Endothelial cell of umbilical vein (primary cell): Measurements from ENCODE around the gene DEGS2. TPM values are rescaled to one million over a fixed set of nuclear protein-coding genes. Genes with fewer than 3 reads are reported as not detected.

Experiments
- BruUV-seq: library from RNA; stranded (reverse); fragments of 400-500 nt; replicated peaks from 2 replicates; lab custom pipeline; 2021; lab: Mats Ljungman, UMichigan
- CTCF ChIA-PET: fragments of 300-600, 350-600 bp; sonication (Branson Sonifier 250); formaldehyde crosslinking; loops from one replicate; lab custom pipeline; 2021; ENCODE audit warnings: antibody characterized with exemption, inconsistent platforms; lab: Charles Lee
- POLR2A ChIA-PET: fragments of 300-600, 350-600 bp; sonication (Branson Sonifier 250); formaldehyde crosslinking; loops from one replicate; lab custom pipeline; 2021; ENCODE audit warnings: antibody characterized with exemption, inconsistent platforms; lab: Charles Lee
- DNase-seq: peaks from one replicate; pipeline ENCODE4 v3.0.0-alpha.2; 2011; ENCODE audit warnings: low read depth, low spot score
- FAIRE-seq: peaks from 2 replicates; lab custom pipeline; 2011; peaks lifted over from hg19 to GRCh38; lab: Jason Lieb, UNC
- H2AFZ ChIP-seq: 2 replicates; pipeline ENCODE4 v1.6.0; 2012; ENCODE audit warnings: low read depth, low read length, control low read depth, inconsistent platforms
- H3K27ac ChIP-seq: 2 replicates; pipeline ENCODE4 v1.5.1; 2011; ENCODE audit warnings: low read depth, mild to moderate bottlenecking, control low read depth, low read length, moderate library complexity; ENCODE audit not compliant: insufficient read depth
- H3K27me3 ChIP-seq, 2 experiments: 2 replicates each; pipeline versions ENCODE4 v1.6.0 to v1.6.1; 2011; ENCODE audit warnings: low read length in 2 of 2, mixed read lengths in 1 of 2; ENCODE audit not compliant: control insufficient read depth in 2 of 2, insufficient read depth in 2 of 2
- H3K36me3 ChIP-seq, 2 experiments: 2 replicates in 1 of 2; 3 replicates in 1 of 2; pipeline ENCODE4 v1.5.1; 2011; ENCODE audit warnings: low read length in 2 of 2, mild to moderate bottlenecking in 1 of 2, moderate library complexity in 1 of 2; ENCODE audit not compliant: control insufficient read depth in 2 of 2, insufficient read depth in 2 of 2; ENCODE audit errors: extremely low read depth in 1 of 2
- H3K4me1 ChIP-seq: 3 replicates; pipeline ENCODE4 v1.5.1; 2011; ENCODE audit warnings: mild to moderate bottlenecking, low read length; ENCODE audit not compliant: control insufficient read depth, insufficient read depth; ENCODE audit errors: extremely low read depth
- H3K4me2 ChIP-seq: 2 replicates; pipeline ENCODE4 v1.6.1; 2011; ENCODE audit warnings: low read length, control low read depth, mixed read lengths; ENCODE audit not compliant: insufficient read depth
- H3K4me3 ChIP-seq, 3 experiments: fragments of 200-600 bp in 1 of 3; sonication (generic), shearing (Covaris generic) in 1 of 3; replicated peaks in 1 of 3; 2 replicates each; pipeline ENCODE4 v1.5.1; 2011 to 2016; ENCODE audit warnings: control low read depth in 3 of 3, low read length in 3 of 3, mild to moderate bottlenecking in 2 of 3, inconsistent platforms in 1 of 3, low read depth in 1 of 3, moderate library complexity in 1 of 3; ENCODE audit not compliant: insufficient read depth in 1 of 3
- H3K79me2 ChIP-seq: 2 replicates; pipeline ENCODE4 v1.6.0; 2012; ENCODE audit warnings: low read length, inconsistent platforms; ENCODE audit not compliant: control insufficient read depth, insufficient read depth
- H3K9ac ChIP-seq: replicated peaks from 2 replicates; pipeline ENCODE3; 2011; ENCODE audit warnings: low read length, control low read depth; ENCODE audit not compliant: insufficient read depth; ENCODE audit errors: extremely low read depth
- H3K9me1 ChIP-seq: replicated peaks from 3 replicates; pipeline ENCODE4 v1.6.0; 2011; ENCODE audit warnings: mild to moderate bottlenecking, low read length; ENCODE audit not compliant: control insufficient read depth, insufficient read depth; ENCODE audit errors: extremely low read depth
- H3K9me3 ChIP-seq: replicated peaks from 2 replicates; pipeline ENCODE4 v1.5.1; 2012; ENCODE audit warnings: low read length, inconsistent platforms; ENCODE audit not compliant: control insufficient read depth, insufficient read depth
- H4K20me1 ChIP-seq: replicated peaks from 2 replicates; pipeline ENCODE3; 2011; ENCODE audit warnings: mild to moderate bottlenecking, low read length; ENCODE audit not compliant: control insufficient read depth, insufficient read depth; ENCODE audit errors: extremely low read depth
- EZH2 ChIP-seq: IDR thresholded peaks from 2 replicates; pipeline ENCODE4 v1.6.1; 2012; ENCODE audit warnings: borderline replicate concordance, low read depth, mild to moderate bottlenecking, moderate library complexity, low read length, inconsistent platforms; ENCODE audit not compliant: severe bottlenecking
- FOS ChIP-seq: IDR thresholded peaks from 2 replicates; pipeline ENCODE4 v1.6.1; 2011; ENCODE audit warnings: mild to moderate bottlenecking, low read length, moderate library complexity, borderline replicate concordance; ENCODE audit not compliant: insufficient read depth
- GATA2 ChIP-seq: IDR thresholded peaks from 2 replicates; pipeline ENCODE4 v1.7.0; 2011; ENCODE audit warnings: low read depth, mild to moderate bottlenecking, moderate library complexity, mixed read lengths, low read length; ENCODE audit not compliant: insufficient read length, insufficient read depth
- JUN ChIP-seq: IDR thresholded peaks from 2 replicates; pipeline ENCODE4 v1.6.1; 2011; ENCODE audit warnings: borderline replicate concordance, low read depth; ENCODE audit not compliant: insufficient read length, insufficient read depth
- MAX ChIP-seq: IDR thresholded peaks from 2 replicates; pipeline ENCODE4 v1.6.1; 2011; ENCODE audit not compliant: insufficient read depth, insufficient read length
- MYC ChIP-seq: IDR thresholded peaks from one replicate; pipeline ENCODE4 v1.6.1; 2011; ENCODE audit warnings: mild to moderate bottlenecking, low read depth, low read length
- POLR2A ChIP-seq: IDR thresholded peaks from 2 replicates; pipeline ENCODE4 v1.6.1; 2012; ENCODE audit warnings: low read depth, mild to moderate bottlenecking, control low read depth, low read length
- POLR2AphosphoS5 ChIP-seq: IDR thresholded peaks from 2 replicates; pipeline ENCODE4 v1.6.1; 2012; ENCODE audit warnings: low read depth, mild to moderate bottlenecking, control low read depth, low read length, moderate library complexity; ENCODE audit not compliant: insufficient read depth
- dilution Hi-C: fragments of 300-500 bp; cut with MboI; formaldehyde crosslinking; loops from one replicate; pipeline ENCODE4 v1.15.0; 2019; ENCODE audit warnings: low sequenced_read_pairs; ENCODE audit not compliant: extremely low pct_ligation_motif_present
- intact Hi-C: fragments of 100-400 bp; cut with micrococcal nuclease; formaldehyde crosslinking; loops from one replicate; pipeline ENCODE4 v1.10.0; 2022
- polyA plus RNA-seq, 4 experiments: library from polyadenylated mRNA; depleted of rRNA in 3 of 4; stranded (reverse) in 3 of 4; unstranded in 1 of 4; fragments of >200 nt; gene quantifications; 2 replicates each; pipeline versions ENCODE4 v1.2.1 to v1.2.3, GENCODE V29; 2011 to 2012; ENCODE audit warnings: missing spikeins in 1 of 4
- total RNA-seq: library from RNA; stranded (reverse); gene quantifications from 2 replicates; pipeline ENCODE4 v1.2.3, GENCODE V29; 2021
- TF ChIP-seq, protein P1 (sequence below), 2 donors: IDR thresholded peaks; 1 replicate in 1 of 2; 2 replicates in 1 of 2; pipeline ENCODE4 v1.5.1; 2011; ENCODE audit warnings: low read length in 2 of 2, mild to moderate bottlenecking in 2 of 2, moderate library complexity in 2 of 2, control low read depth in 1 of 2, inconsistent platforms in 1 of 2, low read depth in 1 of 2; ENCODE audit not compliant: insufficient read depth in 1 of 2; ENCODE audit errors: extremely low read depth in 1 of 2

Gene DEGS2
- total and polyA plus RNA-seq, 2 donors (not counting 3 experiments of a cell fraction or from before 2014, with no cell fraction given): 0.06 TPM; not detected in 1

DNA sequence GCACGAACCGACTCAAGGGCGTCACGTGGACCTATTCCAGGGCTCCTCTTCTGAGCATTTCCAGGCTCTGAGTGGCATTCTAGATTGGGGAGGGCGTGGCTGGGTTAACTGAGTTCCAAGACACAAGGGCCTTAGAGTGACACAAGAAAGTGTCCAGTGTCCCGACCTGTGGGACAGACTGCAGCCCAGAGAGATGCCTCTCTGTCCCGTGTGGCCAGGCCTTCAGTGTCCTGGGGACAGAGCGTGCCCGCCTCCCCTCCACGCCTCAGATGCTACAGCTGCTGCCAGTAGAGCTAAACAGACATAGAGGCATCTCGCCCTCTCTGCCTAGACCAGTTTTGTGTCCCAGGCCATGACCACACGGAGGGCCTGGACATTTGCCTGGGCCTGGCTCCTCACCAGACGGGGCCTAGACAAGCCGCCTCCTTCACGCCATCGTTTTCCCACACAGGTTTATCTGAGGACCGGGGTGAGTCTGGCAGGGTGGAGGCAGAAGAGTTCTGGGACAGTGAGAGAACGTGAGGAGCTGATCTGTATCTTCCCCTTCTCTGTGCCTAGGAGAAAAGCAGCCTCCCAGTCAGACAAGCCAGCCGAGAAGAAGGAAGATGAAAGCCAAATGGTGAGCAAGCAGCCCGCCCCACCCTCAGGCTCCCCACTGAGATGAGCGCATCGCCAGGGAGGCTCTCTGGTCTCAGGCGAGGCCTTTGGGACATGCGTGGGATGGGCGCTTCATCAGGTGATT lies 27.1 kb downstream of the DEGS2 start:
- Histone ChIP-seq H3K27ac (no peak overlapping the region), H3K9ac (no peak overlapping the region)
- no TSS peak for BruUV-seq

More for the DNA sequence above, 27.1 kb downstream of the DEGS2 start:
- Histone ChIP-seq H3K79me2 (no peaks in the 10 kb centered on the region), H3K4me2 (no peak overlapping the region), H3K27me3 (no peaks in the 10 kb centered on the region), H3K9me1 (no peaks in the 10 kb centered on the region), H3K4me3 (no peak overlapping the region), H3K9me3 (no peaks in the 10 kb centered on the region), H4K20me1 (no peaks in the 10 kb centered on the region), H2AFZ (no peak overlapping the region), H3K36me3 (peaks cover 0 to 6% of the 10 kb centered on the region in 2 experiments), H3K4me1 (no peaks in the 10 kb centered on the region)
- TF ChIP-seq POLR2A: no peak
- no peak for TF ChIP-seq JUN
- TF ChIP-seq EZH2: no peak
- TF ChIP-seq FOS: no peak
- no peak for TF ChIP-seq GATA2
- no peak for TF ChIP-seq MAX
- TF ChIP-seq POLR2AphosphoS5: no peak
- no peak for TF ChIP-seq MYC
- TF ChIP-seq, protein P1, sequence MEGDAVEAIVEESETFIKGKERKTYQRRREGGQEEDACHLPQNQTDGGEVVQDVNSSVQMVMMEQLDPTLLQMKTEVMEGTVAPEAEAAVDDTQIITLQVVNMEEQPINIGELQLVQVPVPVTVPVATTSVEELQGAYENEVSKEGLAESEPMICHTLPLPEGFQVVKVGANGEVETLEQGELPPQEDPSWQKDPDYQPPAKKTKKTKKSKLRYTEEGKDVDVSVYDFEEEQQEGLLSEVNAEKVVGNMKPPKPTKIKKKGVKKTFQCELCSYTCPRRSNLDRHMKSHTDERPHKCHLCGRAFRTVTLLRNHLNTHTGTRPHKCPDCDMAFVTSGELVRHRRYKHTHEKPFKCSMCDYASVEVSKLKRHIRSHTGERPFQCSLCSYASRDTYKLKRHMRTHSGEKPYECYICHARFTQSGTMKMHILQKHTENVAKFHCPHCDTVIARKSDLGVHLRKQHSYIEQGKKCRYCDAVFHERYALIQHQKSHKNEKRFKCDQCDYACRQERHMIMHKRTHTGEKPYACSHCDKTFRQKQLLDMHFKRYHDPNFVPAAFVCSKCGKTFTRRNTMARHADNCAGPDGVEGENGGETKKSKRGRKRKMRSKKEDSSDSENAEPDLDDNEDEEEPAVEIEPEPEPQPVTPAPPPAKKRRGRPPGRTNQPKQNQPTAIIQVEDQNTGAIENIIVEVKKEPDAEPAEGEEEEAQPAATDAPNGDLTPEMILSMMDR (IDR thresholded peaks at IDR 0.05; ENCODE audit: extremely low read depth in 1 of 2, insufficient read depth in 1 of 2, low read depth in 1 of 2, low read length in 2 of 2): no peak
- intact Hi-C loops (no loop called here), dilution Hi-C loops (no loop called here)
- DNase-seq (no peak), FAIRE-seq (no peak)
- ChIA-PET POLR2A (no interaction called here), CTCF (interaction anchor here (1.0 to 7.6 kb wide), 2 partner anchors 10 to 24 kb away, joined by 3 to 44 read pairs; no protein-coding TSS in a partner anchor)
